ENCODE data around the gene GIT1.

GRCh38 chr17:29622337-29623282 is 33.2 kb upstream of the GIT1 start, which contains the start of gene CORO6:
- TF ChIP-seq, protein P1, sequence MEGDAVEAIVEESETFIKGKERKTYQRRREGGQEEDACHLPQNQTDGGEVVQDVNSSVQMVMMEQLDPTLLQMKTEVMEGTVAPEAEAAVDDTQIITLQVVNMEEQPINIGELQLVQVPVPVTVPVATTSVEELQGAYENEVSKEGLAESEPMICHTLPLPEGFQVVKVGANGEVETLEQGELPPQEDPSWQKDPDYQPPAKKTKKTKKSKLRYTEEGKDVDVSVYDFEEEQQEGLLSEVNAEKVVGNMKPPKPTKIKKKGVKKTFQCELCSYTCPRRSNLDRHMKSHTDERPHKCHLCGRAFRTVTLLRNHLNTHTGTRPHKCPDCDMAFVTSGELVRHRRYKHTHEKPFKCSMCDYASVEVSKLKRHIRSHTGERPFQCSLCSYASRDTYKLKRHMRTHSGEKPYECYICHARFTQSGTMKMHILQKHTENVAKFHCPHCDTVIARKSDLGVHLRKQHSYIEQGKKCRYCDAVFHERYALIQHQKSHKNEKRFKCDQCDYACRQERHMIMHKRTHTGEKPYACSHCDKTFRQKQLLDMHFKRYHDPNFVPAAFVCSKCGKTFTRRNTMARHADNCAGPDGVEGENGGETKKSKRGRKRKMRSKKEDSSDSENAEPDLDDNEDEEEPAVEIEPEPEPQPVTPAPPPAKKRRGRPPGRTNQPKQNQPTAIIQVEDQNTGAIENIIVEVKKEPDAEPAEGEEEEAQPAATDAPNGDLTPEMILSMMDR (IDR thresholded peaks at IDR 0.05) = no peak
- TF ChIP-seq ZFX (IDR thresholded peaks at IDR 0.05; ENCODE audit: borderline replicate concordance) = no peak

Measured in 22Rv1 (cell line).